Skeletal muscle cell (primary cell): Measurements from ENCODE around the gene FBLN7.

Experiments
- DNase-seq: peaks from one replicate; pipeline ENCODE4 v3.0.0-alpha.2; 2010; ENCODE audit warnings: low read depth
- H3K4me3 ChIP-seq: 2 replicates; pipeline ENCODE4 v1.5.1; 2011; ENCODE audit warnings: low read depth, mild to moderate bottlenecking, control low read depth, low read length, moderate library complexity

The FBLN7 gene

DNA sequence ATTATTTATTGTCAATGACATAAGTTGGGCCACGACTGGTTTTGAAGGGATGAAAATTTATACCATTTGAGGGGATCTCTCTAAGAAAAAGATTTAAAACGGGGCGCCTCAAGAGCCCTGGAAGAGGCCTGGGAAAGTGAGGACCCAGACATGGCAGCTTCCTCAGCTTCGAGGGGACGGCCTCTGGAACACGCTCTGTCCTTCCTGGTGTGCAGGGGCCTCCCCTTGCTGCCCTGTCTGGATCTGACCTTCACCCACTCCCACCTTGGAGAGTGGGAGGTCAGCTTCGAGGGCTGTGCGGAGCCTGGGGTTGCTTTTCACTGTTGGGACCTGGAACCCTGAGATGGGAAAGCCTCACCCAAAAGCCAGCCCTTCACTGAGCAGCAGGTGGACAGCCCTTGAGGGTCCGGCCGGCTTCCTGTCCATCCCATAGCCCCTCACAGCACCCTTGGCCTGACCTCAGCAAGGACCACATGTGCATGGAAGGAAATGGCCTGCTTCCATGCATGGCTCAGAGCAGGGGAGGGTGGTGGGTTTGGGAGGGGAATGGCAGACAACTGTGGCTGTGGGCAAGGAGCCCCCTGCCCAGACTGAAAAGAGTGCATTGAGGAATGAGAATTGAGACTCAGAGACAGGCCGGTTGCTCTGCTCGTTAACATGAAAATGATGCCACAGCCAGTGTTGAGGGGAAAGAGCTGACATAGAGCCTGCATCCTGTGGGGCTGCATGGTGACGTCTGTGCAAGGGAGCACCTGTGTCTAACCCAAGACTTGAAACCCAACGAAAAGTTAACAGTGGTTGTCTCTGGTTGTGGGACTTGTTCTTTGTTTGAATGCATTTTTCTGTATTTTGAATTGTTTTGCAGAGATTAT is 16.3 kb downstream of the FBLN7 start:
- no peak overlapping the region for H3K4me3 ChIP-seq
- DNase-seq = no peak

DNA sequence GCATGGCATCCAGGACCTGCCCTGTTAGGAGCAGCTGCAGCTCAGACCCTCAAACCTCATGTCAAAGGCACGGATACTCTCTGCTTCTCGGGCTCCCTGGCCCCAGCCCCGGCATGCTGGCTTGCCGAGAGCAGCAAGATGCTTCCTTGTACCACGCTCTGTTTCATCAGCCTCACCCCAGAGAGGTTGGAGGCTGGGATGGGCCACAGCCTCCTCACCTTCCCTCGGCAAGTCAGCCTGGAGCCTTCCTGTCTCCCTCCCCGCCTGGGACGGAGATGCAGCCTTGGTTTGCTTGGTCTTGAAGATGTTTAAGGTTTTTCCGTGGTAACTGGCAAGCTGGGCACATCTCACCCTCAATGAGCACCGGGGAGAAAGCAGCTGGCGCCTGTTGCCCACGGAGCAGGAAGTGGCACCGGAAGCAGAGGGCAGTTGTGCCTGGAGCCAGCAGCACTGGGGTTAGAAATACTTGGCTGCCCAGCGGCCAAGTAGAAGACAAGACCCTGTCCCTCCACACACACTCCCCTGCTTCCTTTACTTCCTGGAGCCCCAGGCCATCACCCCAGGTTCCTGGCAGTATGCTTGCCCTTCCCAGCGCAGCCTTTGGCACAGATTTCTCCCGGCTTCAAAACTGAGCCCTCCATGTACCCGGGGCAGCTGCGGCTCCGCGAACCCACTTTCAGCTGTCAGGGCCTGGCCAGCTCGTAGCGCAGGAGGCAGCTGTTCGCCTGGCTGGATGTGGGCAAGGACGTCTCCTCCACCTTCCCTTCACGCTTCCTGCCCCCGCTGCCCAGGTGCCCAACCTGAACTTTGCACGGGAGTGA is 17.4 kb downstream of the FBLN7 start:
- no peak overlapping the region for H3K4me3 ChIP-seq
- no peak for DNase-seq

DNA sequence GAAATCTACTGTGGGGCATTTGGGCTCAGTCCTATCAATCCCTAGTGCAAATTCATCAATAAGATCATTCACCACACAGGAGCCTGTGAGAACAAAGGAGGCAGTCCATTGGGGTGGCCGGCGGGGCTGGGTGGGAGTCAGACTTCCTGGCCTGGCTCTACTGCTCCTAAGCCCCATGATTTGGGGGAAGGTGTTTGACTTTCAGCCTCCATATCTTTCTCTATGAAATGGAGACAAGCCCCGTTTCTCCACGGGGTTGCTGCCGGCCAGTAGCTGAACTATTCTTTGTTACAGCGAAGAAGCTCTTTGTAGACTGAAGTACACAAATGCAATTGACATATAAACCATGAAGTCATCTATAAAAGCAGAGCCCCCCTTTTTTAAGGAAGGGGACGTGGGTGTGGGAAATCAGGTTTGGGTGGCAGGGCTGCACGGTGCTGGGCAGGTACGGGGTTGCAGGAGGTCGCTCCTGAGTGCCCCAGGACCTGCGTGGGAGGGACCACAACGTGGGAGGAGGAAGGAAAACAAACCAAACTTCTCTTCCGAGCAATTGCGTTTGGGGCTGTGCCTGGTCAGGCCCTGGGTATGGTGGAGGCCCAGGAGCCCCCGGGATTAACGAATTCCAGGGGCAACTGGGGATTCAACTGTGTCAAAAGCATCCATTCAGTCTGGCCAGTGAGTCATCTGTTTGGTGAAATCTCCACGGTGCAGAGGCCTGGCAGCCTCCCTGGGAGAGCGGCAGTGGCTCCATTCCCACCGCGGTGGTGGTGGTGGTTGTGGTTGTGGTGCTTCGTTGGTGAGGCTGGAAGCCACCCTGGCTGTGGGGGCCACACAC is 18.2 kb downstream of the FBLN7 start:
- no peak for DNase-seq
- H3K4me3 ChIP-seq = no peak overlapping the region

DNA sequence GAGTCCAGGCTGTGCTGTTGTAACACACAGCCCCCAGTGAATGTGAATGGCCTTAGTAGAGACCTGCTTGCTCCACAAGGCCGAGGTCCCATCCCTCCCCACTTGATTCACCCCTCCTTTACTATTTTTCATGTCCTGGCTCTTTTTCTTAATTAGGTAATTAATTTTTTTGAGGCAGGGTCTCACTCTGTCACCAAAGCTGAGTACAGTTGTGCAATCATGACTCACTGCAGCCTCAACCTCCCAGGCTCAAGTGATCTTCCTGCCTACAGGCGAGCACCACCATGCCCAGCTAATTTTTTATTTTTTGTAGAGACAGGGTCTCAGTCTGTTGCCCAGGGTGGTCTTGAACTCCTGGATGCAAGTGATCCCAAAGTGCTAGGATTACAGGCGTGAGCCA is 19.3 kb downstream of the FBLN7 start:
- no peak overlapping the region for H3K4me3 ChIP-seq
- no peak for DNase-seq

DNA sequence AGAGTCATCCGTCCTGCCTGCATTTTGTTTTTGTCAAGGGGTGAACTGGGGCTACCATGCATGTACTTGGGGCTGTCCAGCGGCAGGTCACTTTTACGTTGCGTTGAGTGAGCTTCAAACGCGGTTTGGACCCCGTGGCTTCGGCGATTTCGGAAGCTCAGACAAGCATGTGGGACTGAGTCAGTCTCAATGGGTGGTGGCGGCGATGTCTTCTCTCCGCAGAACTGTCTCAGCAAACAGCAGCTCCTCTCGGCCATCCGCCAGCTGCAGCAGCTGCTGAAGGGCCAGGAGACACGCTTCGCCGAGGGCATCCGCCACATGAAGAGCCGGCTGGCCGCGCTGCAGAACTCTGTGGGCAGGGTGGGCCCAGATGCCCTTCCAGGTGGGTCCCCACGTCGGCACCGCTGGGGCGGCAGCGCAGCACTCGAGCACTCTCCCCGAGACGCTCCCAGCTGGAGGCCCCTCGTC is 21.3 kb downstream of the FBLN7 start:
- DNase-seq = no peak
- H3K4me3 ChIP-seq = no peak overlapping the region

DNA sequence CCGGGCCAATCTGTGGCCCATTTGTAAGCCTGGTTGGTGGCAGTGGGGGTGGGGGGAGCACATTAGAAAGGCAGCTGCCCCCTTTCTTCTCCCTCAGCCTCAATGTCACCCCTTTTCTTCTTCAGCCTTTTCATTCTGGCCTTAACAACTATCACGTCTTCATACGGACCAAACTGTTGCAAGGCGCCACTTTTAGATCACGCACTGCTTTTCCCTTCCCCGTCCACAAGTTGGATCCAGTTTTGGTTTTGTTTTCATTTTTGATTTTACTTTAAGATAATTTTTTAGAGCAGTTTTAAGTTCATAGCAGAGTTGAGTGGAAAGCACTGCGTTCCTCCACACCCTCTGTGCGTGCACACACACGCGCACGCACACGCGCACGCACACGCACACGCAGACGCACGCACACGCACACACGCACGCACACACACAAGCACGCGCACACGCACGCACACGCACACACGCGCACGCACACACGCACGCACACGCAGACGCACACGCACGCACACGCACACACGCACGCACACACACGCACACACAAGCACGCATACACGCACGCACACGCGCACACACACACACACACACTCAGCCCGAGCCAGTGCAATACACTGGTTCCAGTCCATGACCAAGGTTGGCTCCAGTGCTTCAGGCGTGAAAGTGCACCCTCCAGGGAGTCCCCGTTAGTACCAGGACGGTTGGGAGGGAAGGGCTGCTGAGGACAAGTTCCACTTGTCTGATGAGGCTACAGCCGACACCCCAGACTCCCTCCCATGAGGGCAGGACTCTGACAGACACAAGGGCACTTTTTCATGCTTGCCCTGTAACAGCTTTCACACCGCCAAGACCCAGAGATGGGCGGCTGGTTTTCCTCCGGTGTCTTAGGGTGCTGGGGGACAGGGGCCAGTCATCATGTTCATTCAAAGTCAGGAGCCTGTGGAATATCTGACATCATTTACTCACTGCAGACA is 22.4 kb downstream of the FBLN7 start:
- no peak for DNase-seq
- no peak overlapping the region for H3K4me3 ChIP-seq

DNA sequence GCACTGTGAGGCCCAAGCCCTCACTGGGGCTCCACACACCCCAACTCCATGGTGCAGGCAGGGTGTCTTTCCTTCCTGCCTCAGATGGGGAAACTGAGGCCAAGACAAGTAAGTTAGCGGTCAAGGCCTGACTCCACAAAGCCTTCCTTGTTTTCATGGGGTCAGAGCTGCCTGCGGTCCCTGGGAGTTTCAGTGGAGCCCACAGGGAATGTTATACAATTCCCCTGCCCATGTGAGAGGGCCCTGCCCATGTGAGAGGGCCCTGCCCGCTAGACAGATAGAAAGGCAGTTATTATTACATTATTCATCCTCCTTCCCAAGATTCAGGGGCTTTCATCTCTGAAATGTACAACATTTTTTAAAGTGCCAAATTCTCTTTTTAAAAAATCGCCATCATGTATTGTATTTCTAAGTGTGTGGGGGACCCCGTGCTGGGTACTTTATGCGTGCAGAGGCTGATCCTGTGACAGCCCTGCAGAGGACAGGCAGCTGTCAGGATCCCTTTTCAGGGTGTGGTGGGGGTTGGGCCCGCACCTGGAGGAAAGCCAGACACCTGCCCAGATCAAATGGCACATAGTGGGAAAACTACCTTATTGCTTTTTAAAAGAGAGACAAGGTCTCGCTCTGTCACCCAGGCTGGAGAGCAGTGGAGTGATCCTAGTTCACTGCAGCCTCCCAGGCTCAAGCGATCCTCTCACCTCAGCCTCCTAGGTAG is 23.4 kb downstream of the FBLN7 start:
- no peak overlapping the region for H3K4me3 ChIP-seq

DNA sequence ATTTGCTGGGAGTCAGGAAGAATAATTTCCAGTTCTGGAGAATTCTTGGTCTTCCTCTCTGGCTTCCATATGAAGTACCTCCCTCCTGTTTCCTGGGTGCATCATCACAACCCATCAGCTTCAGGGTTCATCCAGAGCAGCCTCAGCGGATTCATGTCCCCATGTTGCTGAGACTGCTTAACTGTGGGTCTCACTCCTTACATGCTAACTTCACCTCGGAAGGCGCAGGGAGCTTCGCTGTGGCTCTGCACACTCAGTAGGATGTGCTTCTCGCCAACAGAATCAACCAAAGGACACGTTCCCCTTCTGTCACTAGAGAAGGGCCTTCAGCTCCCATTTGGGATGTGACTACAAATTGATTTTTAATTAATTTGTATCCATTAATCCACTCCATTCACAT is 24.2 kb downstream of the FBLN7 start:
- no peak overlapping the region for H3K4me3 ChIP-seq
- DNase-seq = no peak

More for the DNA sequence above, 23.4 kb downstream of the FBLN7 start:
- no peak for DNase-seq

DNA sequence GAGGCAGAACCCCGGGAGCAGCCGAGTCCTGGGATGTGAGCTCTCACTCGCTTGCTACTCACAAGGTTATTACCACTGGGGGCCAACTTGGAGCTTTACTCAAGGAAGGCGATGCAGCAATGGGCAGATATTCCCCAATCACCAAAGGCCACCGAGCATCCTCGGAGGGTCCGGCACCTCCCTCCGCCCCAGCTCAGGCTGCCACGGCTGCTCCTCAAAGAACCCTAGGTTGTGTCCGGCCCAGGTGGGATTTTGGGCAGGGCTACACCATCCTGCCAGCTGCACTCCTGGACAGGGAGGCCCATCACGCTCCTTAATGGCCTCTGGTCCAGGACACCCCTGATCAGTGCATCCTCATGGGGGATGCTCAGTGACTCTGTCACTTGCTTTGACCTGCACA is 24.8 kb downstream of the FBLN7 start:
- no peak overlapping the region for H3K4me3 ChIP-seq
- no peak for DNase-seq

DNA sequence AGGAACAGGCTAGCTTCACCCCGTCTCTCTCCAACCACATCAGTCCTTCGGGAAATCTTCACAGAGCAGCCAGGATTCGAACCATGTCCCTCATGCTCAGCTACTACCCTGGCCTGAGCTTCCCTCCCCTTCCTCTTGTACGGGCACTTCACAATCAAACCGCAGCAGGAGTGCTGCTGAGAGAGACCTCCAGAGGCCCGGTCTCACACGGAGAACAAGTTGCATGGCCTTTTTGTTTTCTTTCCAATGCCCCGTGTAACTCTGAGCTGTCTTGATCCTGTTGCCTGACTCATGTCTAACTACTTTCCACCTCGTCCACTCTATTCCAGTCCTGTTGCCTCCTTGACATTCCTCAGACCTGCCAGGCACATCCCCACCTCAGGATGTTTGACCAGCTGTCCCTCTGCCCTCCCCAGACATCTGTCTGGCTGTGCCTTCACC is 25.4 kb downstream of the FBLN7 start:
- DNase-seq = no peak
- no peak overlapping the region for H3K4me3 ChIP-seq

DNA sequence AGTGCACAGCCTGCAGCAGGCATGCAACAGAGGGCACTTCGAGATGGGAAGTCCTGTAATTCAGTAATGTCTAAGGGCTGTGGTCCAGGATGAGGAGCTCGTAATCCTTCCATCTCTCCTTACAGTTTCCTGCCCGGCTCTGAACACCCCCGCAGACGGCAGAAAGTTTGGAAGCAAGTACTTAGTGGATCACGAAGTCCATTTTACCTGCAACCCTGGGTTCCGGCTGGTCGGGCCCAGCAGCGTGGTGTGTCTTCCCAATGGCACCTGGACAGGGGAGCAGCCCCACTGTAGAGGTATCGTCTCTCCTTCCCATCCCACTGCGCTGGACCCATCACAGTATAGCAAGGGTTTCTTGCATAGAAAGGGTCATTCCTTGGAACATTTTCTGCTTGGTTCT is 26.7 kb downstream of the FBLN7 start:
- H3K4me3 ChIP-seq = no peak overlapping the region
- DNase-seq = no peak

DNA sequence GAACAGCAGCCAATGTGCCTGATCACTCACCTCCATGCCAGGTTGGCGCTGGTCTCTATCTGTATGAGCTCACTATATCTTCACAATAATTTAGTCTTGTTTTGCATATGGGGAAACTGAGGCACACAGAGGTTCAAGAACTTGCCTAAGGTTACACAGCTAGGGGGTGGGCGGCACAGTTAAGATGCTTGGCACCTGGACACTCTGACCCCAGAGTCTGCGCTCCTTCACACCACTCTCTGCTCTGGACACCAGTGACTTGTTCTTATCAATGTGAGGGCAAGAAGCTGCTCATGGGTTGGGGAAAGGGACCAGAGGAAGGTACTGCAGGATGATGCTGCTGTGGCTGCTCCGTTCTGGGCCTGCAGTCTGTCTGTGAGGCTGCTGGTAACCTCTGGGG is 27.1 kb downstream of the FBLN7 start:
- no peak for DNase-seq

DNA sequence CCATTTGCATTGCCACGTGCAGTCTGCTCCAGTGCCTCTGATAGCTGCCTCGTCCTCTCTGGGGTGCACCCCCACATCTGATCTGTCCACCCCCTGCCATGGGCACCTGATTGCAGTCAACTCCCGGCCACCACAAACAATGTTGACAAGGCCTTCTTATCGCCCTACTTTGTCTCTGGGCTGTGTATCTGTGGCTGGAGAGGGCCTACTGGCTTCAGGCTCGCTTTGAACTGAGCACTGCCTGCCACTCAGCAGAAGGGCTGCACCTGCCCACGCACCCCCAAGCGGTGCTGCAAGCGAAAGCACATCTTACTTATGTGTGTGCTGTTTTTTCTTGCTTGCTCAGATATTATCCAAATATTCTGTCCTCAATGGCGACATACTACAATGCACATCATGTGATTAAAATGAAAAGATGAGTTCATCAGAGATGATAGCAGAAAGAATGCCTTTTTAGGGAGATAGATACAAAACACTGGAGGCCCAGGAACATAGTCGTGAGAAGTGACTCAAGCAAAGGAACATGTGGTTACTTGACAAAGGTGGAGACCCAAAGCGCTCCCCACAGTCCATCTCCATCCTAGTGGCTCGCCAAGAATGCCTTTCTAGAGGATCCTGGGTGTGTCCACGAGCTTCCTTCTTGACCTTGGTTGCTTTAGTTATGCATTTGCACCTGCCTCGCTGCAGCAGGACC is 28.8 kb downstream of the FBLN7 start:
- no peak for DNase-seq
- no peak overlapping the region for H3K4me3 ChIP-seq

More for the DNA sequence above, 27.1 kb downstream of the FBLN7 start:
- H3K4me3 ChIP-seq = no peak overlapping the region

DNA sequence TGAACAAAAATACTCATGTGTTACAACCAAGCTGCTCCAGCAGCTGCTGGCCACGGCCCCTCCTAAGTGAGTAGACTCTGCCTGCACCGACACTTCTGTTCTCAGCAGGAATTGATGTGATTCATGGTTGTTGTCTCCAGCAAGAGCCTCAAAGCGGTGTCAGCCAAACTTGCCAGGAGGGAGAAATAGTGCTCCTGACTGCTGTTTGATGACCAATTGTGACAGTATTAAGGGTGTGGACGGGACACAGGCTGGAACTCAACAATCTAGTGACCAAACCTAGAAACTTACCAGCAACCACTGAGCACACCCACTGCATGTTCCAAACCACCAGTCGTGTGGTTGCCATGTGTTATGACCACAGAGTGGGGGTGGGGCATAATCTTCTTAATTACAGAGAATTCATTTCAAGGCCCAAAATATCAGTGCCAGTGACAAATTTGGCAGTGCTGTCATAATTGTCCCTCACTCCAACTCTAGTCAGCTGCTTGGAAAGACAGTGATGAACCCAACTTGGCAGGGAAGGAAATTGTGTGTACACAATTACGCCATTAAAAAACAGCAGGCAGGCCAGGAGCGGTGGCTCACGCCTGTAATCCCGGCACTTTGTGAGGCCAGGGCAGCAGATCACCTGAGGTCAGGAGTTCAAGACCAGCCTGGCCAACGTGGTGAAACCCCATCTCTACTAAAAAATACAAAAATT is 30.4 kb downstream of the FBLN7 start:
- no peak for DNase-seq
- H3K4me3 ChIP-seq = no peak overlapping the region

DNA sequence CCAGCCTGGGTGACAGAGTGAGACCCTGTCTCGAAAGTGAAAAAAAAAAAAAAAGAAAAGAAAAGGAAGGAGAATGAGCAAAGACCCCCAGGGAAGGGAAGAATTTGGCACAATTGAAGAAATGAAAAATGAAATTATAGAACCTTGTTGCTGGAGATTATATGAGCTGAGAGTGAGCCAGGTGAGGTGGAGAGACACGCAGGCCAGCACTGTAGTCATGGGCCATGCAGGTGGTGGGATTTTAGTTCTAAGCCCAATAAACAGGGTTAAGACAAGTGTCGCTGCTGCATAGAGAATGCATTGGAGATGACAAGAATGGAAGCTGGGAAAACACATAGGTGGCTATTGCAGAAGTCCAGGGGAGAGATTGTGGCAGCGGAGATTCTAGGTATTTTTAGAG is 32.3 kb downstream of the FBLN7 start:
- no peak overlapping the region for H3K4me3 ChIP-seq
- DNase-seq = no peak

DNA sequence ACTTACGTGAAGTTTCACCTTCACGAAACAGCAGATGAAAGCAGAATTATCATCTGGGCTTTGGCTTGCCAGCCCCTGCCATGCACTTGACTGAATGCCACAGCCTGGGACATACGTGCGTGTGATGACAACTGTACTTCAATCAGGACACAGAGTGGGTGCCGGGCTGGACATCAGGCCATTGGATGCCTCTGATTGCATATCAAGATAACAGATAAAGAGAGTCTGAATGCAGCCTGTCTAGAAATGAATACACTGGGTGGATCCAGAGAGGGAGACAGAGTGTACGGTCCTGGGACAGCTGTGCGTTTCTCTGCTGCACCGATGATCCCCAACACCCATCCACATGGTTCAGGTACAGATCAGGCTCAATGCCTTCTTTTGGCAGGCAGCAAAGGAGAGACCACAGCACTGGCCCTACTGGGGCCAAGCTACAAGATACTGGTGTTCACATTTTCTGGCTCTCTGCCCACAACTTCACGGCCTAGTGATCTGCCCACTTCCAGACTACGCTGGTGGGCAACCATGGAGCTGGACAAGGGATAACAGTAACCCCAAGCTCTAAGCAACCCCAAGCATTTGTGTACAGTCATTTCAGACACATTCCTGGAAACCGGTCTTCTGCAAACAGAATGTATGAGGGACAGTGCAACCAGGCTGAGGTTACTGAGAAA is 35.6 kb downstream of the FBLN7 start:
- H3K4me3 ChIP-seq = no peak overlapping the region
- no peak for DNase-seq
